ENCODE data around the gene ACIN1. TPM values are rescaled to one million over a fixed set of nuclear protein-coding genes. Genes with fewer than 3 reads are reported as not detected.

ACIN1 gene
- total and polyA plus RNA-seq, 9 of the 15 experiments (the other 6 are each of a cell fraction or from before 2014, with no cell fraction given), result 5.0 to 196 (median 129) TPM

DNA sequence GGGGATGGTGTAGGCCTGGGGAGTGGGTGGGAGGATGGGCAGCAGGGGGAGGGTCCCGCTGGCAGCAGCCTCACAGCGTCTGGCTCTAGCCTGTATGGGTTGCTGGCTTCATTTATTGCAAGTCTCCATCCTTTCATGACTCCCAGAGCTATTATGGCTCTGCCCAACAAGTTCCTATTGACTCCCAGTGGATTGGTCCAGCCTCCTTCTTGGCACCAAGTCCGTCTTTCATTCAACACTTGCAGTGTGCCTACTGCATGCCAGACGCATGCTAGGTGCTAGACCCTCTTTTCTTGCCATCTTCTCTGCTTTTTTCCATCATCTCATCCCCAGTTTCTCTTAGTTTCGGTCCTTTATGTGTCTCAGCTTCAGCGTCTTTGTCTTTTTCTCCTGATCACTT is 51.8 kb downstream of the ACIN1 start (continued):
- TF ChIP-seq, protein P1, sequence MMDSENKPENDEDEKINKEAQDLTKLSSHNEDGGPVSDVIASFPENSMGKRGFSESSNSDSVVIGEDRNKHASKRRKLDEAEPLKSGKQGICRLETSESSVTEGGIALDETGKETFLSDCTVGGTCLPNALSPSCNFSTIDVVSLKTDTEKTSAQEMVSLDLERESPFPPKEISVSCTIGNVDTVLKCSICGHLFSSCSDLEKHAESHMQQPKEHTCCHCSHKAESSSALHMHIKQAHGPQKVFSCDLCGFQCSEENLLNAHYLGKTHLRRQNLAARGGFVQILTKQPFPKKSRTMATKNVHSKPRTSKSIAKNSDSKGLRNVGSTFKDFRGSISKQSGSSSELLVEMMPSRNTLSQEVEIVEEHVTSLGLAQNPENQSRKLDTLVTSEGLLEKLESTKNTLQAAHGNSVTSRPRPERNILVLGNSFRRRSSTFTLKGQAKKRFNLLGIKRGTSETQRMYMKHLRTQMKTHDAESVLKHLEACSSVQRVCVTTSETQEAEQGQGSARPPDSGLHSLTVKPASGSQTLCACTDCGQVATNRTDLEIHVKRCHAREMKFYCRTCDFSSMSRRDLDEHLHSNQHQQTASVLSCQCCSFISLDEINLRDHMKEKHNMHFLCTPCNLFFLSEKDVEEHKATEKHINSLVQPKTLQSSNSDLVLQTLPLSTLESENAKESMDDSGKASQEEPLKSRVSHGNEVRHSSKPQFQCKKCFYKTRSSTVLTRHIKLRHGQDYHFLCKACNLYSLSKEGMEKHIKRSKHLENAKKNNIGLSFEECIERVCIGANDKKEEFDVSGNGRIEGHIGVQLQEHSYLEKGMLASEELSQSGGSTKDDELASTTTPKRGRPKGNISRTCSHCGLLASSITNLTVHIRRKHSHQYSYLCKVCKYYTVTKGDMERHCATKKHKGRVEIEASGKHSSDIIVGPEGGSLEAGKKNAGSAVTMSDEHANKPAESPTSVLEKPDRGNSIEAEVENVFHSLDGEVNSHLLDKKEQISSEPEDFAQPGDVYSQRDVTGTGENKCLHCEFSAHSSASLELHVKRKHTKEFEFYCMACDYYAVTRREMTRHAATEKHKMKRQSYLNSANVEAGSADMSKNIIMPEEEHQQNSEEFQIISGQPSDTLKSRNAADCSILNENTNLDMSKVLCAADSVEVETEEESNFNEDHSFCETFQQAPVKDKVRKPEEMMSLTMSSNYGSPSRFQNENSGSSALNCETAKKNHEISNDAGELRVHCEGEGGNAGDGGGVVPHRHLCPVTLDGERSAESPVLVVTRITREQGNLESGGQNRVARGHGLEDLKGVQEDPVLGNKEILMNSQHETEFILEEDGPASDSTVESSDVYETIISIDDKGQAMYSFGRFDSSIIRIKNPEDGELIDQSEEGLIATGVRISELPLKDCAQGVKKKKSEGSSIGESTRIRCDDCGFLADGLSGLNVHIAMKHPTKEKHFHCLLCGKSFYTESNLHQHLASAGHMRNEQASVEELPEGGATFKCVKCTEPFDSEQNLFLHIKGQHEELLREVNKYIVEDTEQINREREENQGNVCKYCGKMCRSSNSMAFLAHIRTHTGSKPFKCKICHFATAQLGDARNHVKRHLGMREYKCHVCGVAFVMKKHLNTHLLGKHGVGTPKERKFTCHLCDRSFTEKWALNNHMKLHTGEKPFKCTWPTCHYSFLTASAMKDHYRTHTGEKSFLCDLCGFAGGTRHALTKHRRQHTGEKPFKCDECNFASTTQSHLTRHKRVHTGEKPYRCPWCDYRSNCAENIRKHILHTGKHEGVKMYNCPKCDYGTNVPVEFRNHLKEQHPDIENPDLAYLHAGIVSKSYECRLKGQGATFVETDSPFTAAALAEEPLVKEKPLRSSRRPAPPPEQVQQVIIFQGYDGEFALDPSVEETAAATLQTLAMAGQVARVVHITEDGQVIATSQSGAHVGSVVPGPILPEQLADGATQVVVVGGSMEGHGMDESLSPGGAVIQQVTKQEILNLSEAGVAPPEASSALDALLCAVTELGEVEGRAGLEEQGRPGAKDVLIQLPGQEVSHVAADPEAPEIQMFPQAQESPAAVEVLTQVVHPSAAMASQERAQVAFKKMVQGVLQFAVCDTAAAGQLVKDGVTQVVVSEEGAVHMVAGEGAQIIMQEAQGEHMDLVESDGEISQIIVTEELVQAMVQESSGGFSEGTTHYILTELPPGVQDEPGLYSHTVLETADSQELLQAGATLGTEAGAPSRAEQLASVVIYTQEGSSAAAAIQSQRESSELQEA (IDR thresholded peaks at IDR 0.05; ENCODE audit: low read depth), result no peak
- TF ChIP-seq ARID2 (IDR thresholded peaks at IDR 0.05), result no peak
- TF ChIP-seq RUNX1 (IDR thresholded peaks at IDR 0.05; ENCODE audit: low read depth), result no peak
- TF ChIP-seq NUFIP1 (IDR thresholded peaks at IDR 0.05; ENCODE audit: partially characterized antibody), result no peak
- no peak for TF ChIP-seq TCF3 (CRISPR knock-in tag; IDR thresholded peaks at IDR 0.05)

Measured in K562 (cell line).